Trophoblast cell (in vitro differentiated cells and primary cell): ENCODE data around the gene LETMD1.

Experiments used
- DNase-seq, 2 donors: peaks; one replicate each; pipeline ENCODE4 v3.0.0-alpha.2; 2016
- H2AFZ ChIP-seq: 2 replicates; pipeline ENCODE4 v1.6.1; 2013; ENCODE audit warnings: low read length, moderate library complexity, mild to moderate bottlenecking; ENCODE audit not compliant: insufficient read depth, poor library complexity
- H2AK5ac ChIP-seq: 2 replicates; pipeline ENCODE4 v1.6.1; 2013; ENCODE audit warnings: mild to moderate bottlenecking, low read length
- H2BK120ac ChIP-seq: 2 replicates; pipeline ENCODE4 v1.6.1; 2013; ENCODE audit warnings: low read length, mild to moderate bottlenecking, moderate library complexity; ENCODE audit not compliant: insufficient read depth, poor library complexity
- H2BK12ac ChIP-seq: 2 replicates; pipeline ENCODE4 v1.6.1; 2013; ENCODE audit warnings: mild to moderate bottlenecking, low read length, moderate library complexity
- H2BK5ac ChIP-seq: 2 replicates; pipeline ENCODE4 v1.6.1; 2013; ENCODE audit warnings: low read length, low read depth, moderate library complexity, mild to moderate bottlenecking; ENCODE audit not compliant: poor library complexity
- H3K14ac ChIP-seq: 2 replicates; pipeline ENCODE4 v1.6.1; 2013; ENCODE audit warnings: mild to moderate bottlenecking, low read length
- H3K18ac ChIP-seq: 2 replicates; pipeline ENCODE4 v1.6.1; 2013; ENCODE audit warnings: mild to moderate bottlenecking, low read length
- H3K23ac ChIP-seq: 2 replicates; pipeline ENCODE4 v1.6.1; 2013; ENCODE audit warnings: low read length
- H3K27ac ChIP-seq: 2 replicates; pipeline ENCODE4 v1.5.1; 2013; ENCODE audit warnings: low read depth, mild to moderate bottlenecking, inconsistent platforms, low read length, moderate library complexity
- H3K27me3 ChIP-seq: 2 replicates; pipeline ENCODE4 v1.6.1; 2013; ENCODE audit warnings: inconsistent platforms, mild to moderate bottlenecking, low read length, moderate library complexity; ENCODE audit not compliant: insufficient read depth
- H3K36me3 ChIP-seq, 2 experiments: 1 replicate in 1 of 2; 2 replicates in 1 of 2; pipeline ENCODE4 v1.6.1; 2013; ENCODE audit warnings: low read length in 2 of 2, mild to moderate bottlenecking in 2 of 2, moderate library complexity in 1 of 2; ENCODE audit not compliant: insufficient read depth in 2 of 2, control insufficient read depth in 1 of 2
- H3K4ac ChIP-seq: 2 replicates; pipeline ENCODE4 v1.6.1; 2013; ENCODE audit warnings: low read depth, mild to moderate bottlenecking, low read length, moderate library complexity
- H3K4me1 ChIP-seq, 2 experiments: 1 replicate in 1 of 2; 2 replicates in 1 of 2; pipeline ENCODE4 v1.6.1; 2013; ENCODE audit warnings: low read length in 2 of 2, mild to moderate bottlenecking in 2 of 2, moderate library complexity in 1 of 2; ENCODE audit not compliant: insufficient read depth in 2 of 2, control insufficient read depth in 1 of 2
- H3K4me2 ChIP-seq: 2 replicates; pipeline ENCODE4 v1.6.1; 2013; ENCODE audit warnings: inconsistent platforms, mild to moderate bottlenecking, low read length, moderate library complexity
- H3K4me3 ChIP-seq: 2 replicates; pipeline ENCODE4 v1.5.1; 2013; ENCODE audit warnings: mild to moderate bottlenecking, low read depth, low read length, inconsistent platforms
- H3K79me1 ChIP-seq: one replicate; pipeline ENCODE4 v1.6.1; 2013; ENCODE audit warnings: low read length
- H3K79me2 ChIP-seq: 2 replicates; pipeline ENCODE4 v1.6.1; 2013; ENCODE audit warnings: low read length, mild to moderate bottlenecking; ENCODE audit not compliant: control insufficient read depth, insufficient read depth, poor library complexity
- H3K9ac ChIP-seq: 2 replicates; pipeline ENCODE4 v1.6.1; 2013; ENCODE audit warnings: mild to moderate bottlenecking, low read length
- H3K9me3 ChIP-seq: 2 replicates; pipeline ENCODE4 v1.6.1; 2013; ENCODE audit warnings: low read depth, mild to moderate bottlenecking, control low read depth, inconsistent platforms, low read length; ENCODE audit not compliant: insufficient read depth
- H4K12ac ChIP-seq: 2 replicates; pipeline ENCODE4 v1.6.1; 2013; ENCODE audit warnings: low read depth, mild to moderate bottlenecking, low read length, moderate library complexity
- H4K8ac ChIP-seq: 2 replicates; pipeline ENCODE4 v1.6.1; 2013; ENCODE audit warnings: low read depth, mild to moderate bottlenecking, low read length, moderate library complexity
- H4K91ac ChIP-seq: one replicate; pipeline ENCODE4 v1.6.1; 2013; ENCODE audit warnings: low read depth, mild to moderate bottlenecking, low read length, moderate library complexity
- WGBS: extraction: QIAGEN DNeasy Blood & Tissue Kit; methylation state at CpG from one replicate; pipeline ENCODE4 v1.1.7; 2013; ENCODE audit warnings: missing lambda C conversion rate; ENCODE audit not compliant: insufficient read length, insufficient coverage; ENCODE audit errors: extremely low coverage; 5-methylcytosine and 5-hydroxymethylcytosine counted together

Gene LETMD1

DNA sequence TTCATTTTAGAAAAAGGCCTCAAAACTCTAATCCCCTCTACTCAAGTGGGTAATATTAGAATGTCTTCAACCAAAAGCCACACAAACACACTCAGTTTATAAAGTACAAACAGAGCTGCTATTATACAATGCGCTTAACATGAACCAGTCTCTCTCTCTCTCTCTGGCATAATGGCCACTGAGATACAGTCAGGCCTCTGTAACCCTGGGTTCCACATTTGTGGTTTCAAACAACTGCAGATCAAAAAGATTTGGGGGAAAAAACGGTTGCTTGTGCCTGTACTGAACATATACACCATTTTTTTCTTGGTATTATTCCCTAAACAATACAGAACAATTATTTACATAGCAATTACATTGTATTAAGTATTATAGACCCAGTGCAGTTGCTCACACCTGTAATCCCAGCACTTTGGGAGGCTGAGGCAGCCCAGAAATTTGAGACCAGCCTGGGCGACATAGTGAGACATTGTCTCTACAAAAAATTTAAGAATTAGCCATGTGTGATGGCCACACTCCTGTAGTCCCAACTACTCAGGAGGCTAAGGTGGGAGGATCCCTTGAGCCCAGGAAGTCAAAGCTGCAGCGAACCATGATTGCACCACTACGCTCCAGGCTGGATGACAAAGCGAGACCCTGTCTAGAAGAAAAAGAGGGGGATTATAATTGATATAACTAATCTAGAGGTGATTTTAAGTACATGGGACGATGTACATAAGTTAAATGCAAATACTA is 27.5 kb upstream of the LETMD1 start:
- H2BK5ac ChIP-seq, result no peak overlapping the region
- no peak overlapping the region for H4K12ac ChIP-seq
- H3K4ac ChIP-seq, result peak overlapping the region; percentile 47
- H2AK5ac ChIP-seq, result no peak overlapping the region
- H3K79me2 ChIP-seq, result peaks cover 7% of the 10 kb centered on the region
- no peaks in the 10 kb centered on the region for H3K9me3 ChIP-seq
- no peak overlapping the region for H2BK120ac ChIP-seq
- H3K4me1 ChIP-seq, result peaks cover 4 to 5% of the 10 kb centered on the region in 2 experiments
- no peak overlapping the region for H3K23ac ChIP-seq
- H2AFZ ChIP-seq, result no peak overlapping the region
- H3K4me3 ChIP-seq, result no peak overlapping the region
- WGBS, result no CpG with 5 or more reads among the region's 7 CpGs
- DNase-seq, result no peak
- H3K79me1 ChIP-seq, result peaks cover 7% of the 10 kb centered on the region
- no peak overlapping the region for H3K18ac ChIP-seq
- no peak overlapping the region for H2BK12ac ChIP-seq
- no peak overlapping the region for H3K27ac ChIP-seq
- no peak overlapping the region for H4K91ac ChIP-seq
- H3K27me3 ChIP-seq, result no peaks in the 10 kb centered on the region
- peaks cover 0 to 2% of the 10 kb centered on the region in 2 experiments for H3K36me3 ChIP-seq
- no peak overlapping the region for H3K9ac ChIP-seq
- no peak overlapping the region for H4K8ac ChIP-seq
- H3K4me2 ChIP-seq, result no peak overlapping the region
- no peak overlapping the region for H3K14ac ChIP-seq

DNA sequence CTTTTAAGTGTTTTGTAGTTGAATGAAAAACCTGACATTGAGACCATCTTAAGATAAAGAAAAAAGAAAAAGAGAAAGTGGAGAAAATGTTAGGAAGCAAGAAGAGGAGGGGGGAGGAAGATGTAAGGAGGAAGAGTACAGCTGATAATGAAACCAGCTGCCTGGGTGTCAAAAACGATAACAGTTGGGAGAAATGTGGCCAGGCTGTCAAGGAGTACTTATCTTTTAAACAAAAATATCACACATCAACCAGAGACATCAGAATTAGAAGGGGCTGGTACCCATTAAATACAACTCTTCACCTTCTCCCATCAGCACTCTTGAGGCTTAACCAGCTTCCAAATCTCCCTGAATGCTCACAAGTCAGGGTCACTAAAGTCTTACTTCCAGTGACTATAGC is 26.4 kb upstream of the LETMD1 start:
- Histone ChIP-seq H2AFZ (no peak overlapping the region), H3K79me1 (peaks cover 16% of the 10 kb centered on the region), H3K27me3 (no peaks in the 10 kb centered on the region), H4K12ac (no peak overlapping the region), H4K91ac (no peak overlapping the region), H3K36me3 (peaks cover 0 to 2% of the 10 kb centered on the region in 2 experiments), H3K4ac (peak overlapping the region; percentile 2), H3K9ac (no peak overlapping the region), H3K79me2 (peaks cover 11% of the 10 kb centered on the region), H2BK12ac (no peak overlapping the region), H2BK5ac (no peak overlapping the region), H3K4me1 (peaks cover 7 to 8% of the 10 kb centered on the region in 2 experiments), H3K4me3 (no peak overlapping the region), H3K23ac (no peak overlapping the region), H2BK120ac (no peak overlapping the region), H3K27ac (no peak overlapping the region), H4K8ac (no peak overlapping the region), H2AK5ac (no peak overlapping the region), H3K9me3 (no peaks in the 10 kb centered on the region), H3K18ac (no peak overlapping the region), H3K4me2 (no peak overlapping the region), H3K14ac (no peak overlapping the region)
- WGBS, result no CpG with 5 or more reads among the region's 1 CpG
- DNase-seq, result no peak

DNA sequence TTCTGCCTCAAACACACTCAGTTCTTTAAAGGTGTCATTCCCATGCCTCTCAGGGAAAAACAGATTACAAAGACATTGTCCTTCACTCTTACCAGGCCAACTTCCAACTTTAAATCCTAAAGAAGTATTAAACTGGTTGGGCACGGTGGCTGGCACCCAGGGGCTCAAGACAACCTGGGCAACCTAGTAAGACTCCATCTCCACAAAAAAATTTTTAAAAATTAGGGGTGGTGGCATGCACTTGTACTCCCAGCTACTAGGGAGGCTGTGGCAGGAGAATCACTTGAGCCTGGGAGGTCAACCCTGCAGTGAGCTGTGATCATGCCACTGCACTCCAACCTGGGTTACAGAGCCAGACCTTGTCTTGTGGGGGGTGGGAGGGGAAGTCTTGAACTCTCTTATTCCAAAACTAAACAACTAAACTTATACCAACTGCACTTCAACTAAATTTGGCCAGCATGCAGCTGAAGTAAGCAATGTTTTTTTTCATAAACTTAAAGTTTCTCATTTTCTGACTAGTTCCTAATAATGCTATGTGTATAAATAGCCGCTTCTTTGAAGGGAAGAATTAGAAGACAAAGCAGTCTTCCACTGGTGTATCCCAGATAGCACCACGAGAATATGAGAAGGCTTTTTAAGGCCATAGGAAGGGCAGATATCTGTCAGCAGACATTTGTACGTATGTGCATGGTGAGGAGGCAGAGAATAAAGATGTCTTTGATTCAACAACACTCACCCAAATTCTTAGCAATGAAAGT is 24.3 kb upstream of the LETMD1 start:
- H2BK120ac ChIP-seq, result no peak overlapping the region
- peaks cover 11 to 19% of the 10 kb centered on the region in 2 experiments for H3K4me1 ChIP-seq
- H3K79me2 ChIP-seq, result peaks cover 12% of the 10 kb centered on the region
- no peak overlapping the region for H3K27ac ChIP-seq
- H3K23ac ChIP-seq, result no peak overlapping the region
- H4K12ac ChIP-seq, result no peak overlapping the region
- H3K4ac ChIP-seq, result peak overlapping the region; percentile 95
- peak overlapping the region; percentile 25 for H2AK5ac ChIP-seq
- H3K18ac ChIP-seq, result peak overlapping the region; percentile 40
- DNase-seq, result no peak
- peak overlapping the region; percentile 39 for H2AFZ ChIP-seq
- peaks cover 0 to 2% of the 10 kb centered on the region in 2 experiments for H3K36me3 ChIP-seq
- no CpG with 5 or more reads among the region's 4 CpGs for WGBS
- H3K4me3 ChIP-seq, result no peak overlapping the region
- H3K27me3 ChIP-seq, result no peaks in the 10 kb centered on the region
- H2BK12ac ChIP-seq, result no peak overlapping the region
- H3K9ac ChIP-seq, result no peak overlapping the region
- H3K9me3 ChIP-seq, result no peaks in the 10 kb centered on the region
- H2BK5ac ChIP-seq, result no peak overlapping the region
- H3K14ac ChIP-seq, result no peak overlapping the region
- peak overlapping the region; percentile 52 for H4K8ac ChIP-seq
- H3K4me2 ChIP-seq, result no peak overlapping the region
- peak overlapping the region; percentile 75 for H4K91ac ChIP-seq
- peaks cover 30% of the 10 kb centered on the region for H3K79me1 ChIP-seq

DNA sequence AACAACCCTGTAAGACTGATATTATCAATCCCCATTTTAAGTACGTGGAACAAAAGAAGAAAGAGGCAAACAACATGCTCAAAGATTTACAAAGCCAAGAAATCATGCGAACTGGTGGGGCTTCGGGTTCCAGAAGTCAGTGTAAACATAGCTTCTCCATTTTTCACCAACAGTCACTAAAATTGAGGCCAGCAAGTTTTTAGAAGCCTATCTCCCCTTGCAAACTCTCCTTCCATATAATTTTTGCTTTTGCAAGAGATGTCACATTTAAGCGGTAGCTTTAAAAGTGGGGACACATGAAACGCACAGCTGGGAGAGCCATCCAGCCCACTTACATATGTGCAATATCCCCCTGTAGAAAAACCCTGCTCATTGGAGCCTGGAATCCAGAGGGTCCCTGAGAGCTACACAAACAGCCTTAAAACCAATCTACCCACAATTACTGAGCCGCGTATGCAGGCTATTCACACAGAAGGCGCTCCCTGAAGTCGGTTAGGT is 22.7 kb upstream of the LETMD1 start:
- H2AFZ ChIP-seq, result peak overlapping the region; percentile 0
- H4K12ac ChIP-seq, result peak overlapping the region; percentile 14
- peak overlapping the region; percentile 96 for H4K8ac ChIP-seq
- no peak overlapping the region for H3K23ac ChIP-seq
- H3K4me2 ChIP-seq, result peak overlapping the region; percentile 90
- peak overlapping the region; percentile 88 for H3K9ac ChIP-seq
- H3K27ac ChIP-seq, result peak overlapping the region; percentile 99
- H3K4me3 ChIP-seq, result peak overlapping the region; percentile 92
- H3K79me2 ChIP-seq, result peaks cover 12% of the 10 kb centered on the region
- no peaks in the 10 kb centered on the region for H3K36me3 ChIP-seq
- WGBS, result no CpG with 5 or more reads among the region's 9 CpGs
- H4K91ac ChIP-seq, result peak overlapping the region; percentile 98
- H3K79me1 ChIP-seq, result peaks cover 32% of the 10 kb centered on the region
- peak overlapping the region; percentile 99 for H3K18ac ChIP-seq
- H3K27me3 ChIP-seq, result no peaks in the 10 kb centered on the region
- peak overlapping the region; percentile 95 for H2BK5ac ChIP-seq
- H3K4ac ChIP-seq, result peak overlapping the region; percentile 93
- peak overlapping the region; percentile 45 for H2AK5ac ChIP-seq
- peaks cover 11 to 27% of the 10 kb centered on the region in 2 experiments for H3K4me1 ChIP-seq
- H2BK12ac ChIP-seq, result no peak overlapping the region
- peak overlapping the region; percentile 98 for H3K14ac ChIP-seq
- H3K9me3 ChIP-seq, result no peaks in the 10 kb centered on the region
- no peak for DNase-seq
- H2BK120ac ChIP-seq, result peak overlapping the region; percentile 98
